Limb (tissue), 2 donors: ENCODE data around the gene EVPL.

Experiments
- DNase-seq, 2 donors: peaks; one replicate each; pipeline ENCODE4 v3.0.0-alpha.2; 2016; ENCODE audit errors: extremely low spot score in 2 of 2

Gene EVPL

DNA sequence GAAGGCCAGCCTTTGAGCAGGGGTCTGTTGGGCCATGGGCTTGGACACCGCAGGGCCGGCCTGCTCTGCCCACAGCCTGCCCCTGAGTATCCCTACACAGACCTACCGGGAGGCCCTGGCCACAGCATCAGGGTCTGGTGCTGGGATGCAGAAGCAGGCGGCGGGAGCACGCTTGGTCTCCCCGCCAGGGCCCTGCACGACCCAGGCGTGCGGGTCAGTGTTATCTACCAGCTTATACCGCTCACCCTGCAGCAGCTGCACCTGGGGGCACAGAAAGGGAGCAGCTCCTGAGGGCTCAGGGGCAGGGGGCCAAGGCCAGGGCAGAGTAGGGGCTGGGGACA is 8.8 kb downstream of the EVPL start:
- no peak for DNase-seq

DNA sequence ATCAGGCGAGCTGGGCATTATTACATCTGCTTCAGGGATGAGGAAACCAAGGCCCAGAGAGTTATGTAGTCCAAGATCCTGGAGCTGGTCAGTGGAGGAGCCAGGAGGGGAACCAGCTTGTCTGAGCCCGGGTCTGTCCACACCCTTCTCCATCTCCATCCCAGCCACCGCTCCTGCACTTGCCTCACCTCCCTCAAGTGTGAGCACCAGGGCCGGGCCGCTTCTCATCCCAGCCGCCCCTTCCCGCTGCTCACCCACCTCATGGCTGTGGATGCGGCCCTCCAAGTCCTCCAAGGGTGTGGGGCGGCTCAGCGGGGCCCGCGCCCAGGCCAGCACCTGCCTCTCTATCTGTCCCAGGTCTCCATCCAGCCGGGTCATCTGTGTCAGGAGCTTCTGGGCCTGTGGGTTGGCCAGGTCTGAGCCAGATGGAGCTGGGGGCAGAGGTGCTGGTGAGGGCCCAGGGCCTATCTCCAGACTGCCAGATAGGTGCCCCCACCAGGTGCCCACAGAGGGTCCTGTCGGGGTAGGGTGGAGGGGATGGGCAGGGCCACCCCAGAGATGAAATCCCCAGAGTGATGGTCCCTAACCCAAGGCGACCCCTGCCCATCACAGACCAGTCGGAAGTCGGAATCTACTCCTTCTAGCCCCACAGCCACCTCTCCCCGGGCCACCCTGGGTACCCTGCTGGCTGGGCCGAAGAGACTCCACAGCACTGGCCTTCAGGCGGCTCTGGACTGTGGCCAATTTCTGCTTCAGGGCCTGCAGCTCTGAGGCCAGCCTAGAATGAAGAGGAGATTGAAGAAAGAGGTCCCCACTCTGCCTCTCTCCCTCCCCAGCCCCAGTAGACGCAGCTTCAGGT is 9.4 kb downstream of the EVPL start:
- DNase-seq: no peak

DNA sequence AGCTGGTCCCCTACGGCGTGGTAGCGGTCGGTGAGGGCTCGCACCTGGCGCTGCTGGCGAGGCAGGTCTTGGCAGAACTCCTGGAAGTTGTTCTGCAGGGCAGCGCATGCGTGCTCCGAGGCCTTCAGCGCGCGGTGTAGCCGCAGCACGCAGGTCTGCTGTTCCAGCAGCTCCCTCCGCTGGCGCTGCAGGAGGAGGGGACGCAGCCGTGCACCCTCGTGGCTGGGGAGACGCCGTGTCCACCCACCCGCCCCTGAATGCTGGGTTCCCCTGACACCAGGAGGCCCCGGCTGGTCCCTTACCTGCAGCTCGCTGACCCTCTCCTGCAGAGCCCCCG is 12.2 kb downstream of the EVPL start:
- DNase-seq: no peak

DNA sequence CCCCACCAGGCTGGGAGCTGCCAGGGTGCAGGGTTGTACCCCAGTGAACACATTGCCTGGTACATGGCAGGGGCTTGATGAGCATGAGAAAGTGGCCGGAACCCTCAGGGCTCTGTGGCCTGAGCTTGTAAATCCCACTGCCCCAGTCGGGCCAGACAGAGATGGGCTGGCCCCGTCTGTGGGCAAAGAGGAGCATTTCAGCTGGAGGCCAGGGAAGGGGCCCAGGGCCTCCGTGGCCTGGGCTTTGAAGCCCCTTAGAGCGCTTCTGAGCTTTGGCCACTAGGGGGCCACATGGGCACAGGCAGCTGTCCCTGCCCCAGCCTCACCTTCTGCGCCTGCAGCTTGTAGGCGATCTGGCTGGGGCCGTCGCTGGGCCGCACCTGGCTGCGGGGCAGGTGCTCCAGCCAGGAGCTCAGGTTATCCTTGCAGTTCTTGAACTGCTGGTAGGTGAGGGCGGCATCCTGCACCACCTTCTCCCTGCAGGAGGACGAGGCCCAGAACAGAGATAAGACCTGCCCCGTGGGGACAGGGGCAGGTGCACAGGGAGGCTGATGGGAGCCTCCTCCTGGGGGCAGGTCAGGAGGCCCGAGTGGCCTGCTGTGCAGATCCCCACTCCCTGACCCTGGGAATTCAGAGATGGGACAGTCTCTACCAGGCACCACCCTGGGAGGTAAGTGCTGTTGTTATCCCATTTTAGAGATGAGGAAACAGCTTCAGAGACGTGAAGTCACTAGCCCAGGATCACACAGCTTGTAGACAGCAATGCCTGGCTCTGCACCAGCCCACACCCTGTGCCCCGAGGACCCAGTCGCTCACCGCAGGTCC is 12.8 kb downstream of the EVPL start:
- DNase-seq: peak; percentile 30 to 83

DNA sequence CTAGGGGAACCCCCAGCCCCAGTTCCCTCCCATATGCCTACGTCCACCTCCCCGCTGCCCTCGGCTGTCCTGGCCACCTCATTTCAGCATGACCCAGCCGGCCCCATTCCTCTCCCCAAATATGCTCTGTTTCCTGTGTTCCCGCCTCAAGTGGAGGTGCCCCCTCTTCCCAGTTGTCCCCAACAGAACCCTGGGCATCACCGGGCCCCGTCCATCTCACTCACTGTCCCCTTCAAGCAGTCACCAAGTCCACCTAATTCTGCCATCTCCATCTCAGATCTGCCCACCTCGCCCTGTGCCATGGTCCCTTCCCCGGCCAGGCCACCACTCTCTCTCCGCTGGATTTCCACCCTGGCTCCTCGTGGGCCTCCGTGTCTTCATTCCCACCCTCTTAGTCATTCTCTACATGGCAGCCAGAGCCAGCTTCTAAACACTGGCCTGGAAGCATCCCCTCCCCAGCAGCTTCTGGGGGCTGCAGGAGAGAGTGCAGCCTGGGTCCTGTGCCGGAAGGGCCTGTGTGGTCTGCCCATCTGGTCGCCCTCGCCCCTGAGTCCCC is 13.7 kb downstream of the EVPL start:
- no peak for DNase-seq

DNA sequence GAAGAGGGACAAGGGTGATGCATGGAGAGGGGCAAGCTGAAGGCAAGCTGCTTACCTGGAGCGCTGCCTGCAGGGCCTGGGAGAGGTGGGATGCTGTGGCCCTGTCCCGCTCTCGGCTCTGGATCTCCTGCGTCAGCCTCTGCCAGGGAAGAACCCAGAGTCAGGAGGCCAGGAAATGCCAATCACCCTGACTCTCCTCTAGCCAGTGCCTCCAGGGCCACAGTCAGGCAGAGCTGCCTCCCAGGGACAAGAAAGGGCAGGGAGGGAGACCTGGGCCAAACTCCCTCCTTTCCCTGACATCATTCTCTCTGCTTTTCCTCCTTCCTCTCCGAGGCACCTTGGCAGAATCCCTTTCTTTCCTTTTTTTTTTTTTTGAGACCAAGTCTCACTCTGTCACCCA is 15.2 kb downstream of the EVPL start:
- DNase-seq: no peak

DNA sequence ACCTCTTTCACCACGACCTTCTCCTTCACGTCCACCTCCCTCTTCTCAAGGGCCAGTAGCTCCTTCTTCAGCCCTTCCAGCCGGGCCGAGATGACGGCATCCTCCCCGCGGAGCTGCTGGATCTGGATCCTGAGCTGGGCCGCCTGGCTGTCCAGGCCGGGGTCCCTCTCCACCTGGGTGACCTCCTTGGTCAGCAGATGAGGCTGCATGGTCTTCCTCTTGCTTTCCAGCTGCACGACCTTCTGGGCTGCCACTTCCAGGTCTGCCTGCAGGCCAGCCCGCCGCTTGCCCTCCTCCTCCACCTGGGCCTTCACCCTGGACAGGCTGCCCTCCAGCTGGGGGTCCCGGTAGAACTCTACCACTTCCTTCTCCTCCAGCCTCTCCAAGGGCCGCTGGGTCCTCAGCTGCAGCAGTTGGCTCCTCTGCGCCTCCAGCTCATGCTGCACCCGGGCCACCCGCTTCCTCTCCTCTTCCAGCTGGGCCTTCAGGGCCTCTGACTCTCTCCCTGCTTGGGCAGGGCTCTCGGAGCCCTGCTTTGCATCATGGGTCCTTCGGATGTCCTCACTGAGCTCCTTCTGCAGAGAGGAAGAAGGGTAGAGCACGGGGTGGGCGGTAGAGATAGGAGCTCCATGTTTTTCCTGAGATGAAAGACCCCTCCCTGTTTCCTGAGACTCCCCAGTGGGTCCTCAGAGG is 17.0 kb downstream of the EVPL start:
- DNase-seq: no peak

DNA sequence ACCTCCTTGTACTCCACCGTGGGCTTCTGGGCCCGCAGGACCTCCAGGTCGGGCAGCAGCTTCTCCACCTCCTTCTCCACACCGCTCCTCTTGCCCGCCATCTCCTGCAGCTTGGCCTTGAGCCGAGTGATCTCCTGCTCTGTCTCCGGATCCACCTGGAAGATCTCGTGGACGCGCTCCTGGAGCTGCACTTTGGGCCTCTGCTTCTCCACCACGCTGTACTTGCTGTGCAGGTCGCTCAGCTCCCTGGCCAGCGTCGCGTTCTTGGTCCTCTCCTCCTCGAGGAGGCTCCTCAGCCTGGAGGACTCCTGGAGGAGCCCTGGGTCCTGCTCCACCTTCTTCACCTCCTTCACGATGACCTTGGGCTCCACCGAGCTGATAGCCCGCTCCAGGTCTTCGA is 17.7 kb downstream of the EVPL start:
- DNase-seq: no peak

DNA sequence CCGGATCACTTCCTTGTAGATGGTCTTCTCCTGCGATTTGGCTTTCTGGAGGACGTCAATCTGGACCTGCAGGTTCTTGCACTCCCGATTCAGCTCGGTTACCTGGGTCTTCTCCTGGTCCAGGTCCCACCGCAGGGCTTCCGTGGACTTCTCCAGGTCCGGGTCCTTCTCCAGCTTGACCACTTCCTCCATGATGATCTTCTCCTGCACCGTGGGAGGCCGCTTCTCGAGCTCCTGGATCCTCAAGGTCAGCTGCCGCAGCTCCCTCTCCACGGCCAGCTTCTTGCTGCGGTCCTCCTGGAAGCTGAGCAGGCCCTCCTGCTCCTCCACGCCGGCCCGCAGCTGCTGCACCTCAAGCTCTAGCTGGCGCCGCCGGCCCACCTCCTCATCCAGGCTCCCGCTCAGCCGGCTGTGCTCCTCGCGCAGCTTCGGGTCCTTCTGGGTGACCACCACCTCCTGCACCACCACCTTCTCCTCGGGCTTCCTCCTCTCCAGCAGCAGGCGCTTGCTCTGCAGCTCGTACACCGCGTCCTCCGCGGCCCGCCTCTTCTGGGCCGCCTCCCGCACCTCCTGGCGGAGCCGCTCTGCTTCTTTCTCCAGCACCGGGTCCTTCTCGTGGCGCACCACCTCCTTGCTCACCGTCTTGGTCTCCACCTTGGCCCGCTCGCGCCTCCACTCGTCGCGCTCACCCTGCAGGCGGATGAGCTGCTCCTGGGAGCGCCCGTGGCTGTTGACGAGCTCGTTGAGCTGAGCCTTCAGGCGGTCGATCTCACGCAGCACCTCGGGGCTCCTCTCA is 18.3 kb downstream of the EVPL start:
- no peak for DNase-seq

DNA sequence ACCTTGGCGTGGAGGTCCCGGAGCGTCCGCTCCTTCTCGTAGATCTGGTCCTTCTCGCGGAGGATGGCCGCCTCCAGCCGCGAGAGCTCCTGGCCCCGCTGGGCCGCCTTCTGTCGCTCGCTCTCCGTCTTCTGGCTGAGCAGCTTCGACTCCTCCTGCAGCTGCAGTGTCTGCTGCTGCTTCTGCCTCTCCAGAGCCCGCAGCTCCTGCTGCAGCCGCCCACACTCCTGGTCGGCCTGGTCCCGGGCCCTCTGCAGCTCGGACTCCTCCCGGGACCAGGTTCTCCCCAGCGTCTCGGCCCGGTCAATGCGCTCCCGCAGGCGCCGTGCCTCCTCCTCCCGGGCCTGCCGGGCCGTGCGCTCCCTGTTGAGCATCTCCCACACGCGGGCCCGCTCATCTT is 18.9 kb downstream of the EVPL start:
- no peak for DNase-seq

DNA sequence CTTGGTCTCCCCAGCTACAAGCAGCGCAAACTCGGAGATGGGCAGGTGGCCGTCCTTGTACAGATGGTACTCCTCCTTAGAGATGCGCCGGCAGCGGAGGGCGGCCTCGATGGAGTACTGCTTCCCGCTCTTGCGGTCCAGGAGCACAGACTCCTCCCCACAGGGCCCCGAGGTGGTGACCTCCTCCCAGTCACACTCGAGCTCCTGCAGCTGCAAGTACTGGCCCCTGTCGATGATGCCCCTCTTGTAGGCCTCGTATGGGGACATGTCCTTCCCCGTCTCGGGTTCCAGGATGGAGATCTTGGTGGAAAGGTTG is 19.3 kb downstream of the EVPL start:
- no peak for DNase-seq

DNA sequence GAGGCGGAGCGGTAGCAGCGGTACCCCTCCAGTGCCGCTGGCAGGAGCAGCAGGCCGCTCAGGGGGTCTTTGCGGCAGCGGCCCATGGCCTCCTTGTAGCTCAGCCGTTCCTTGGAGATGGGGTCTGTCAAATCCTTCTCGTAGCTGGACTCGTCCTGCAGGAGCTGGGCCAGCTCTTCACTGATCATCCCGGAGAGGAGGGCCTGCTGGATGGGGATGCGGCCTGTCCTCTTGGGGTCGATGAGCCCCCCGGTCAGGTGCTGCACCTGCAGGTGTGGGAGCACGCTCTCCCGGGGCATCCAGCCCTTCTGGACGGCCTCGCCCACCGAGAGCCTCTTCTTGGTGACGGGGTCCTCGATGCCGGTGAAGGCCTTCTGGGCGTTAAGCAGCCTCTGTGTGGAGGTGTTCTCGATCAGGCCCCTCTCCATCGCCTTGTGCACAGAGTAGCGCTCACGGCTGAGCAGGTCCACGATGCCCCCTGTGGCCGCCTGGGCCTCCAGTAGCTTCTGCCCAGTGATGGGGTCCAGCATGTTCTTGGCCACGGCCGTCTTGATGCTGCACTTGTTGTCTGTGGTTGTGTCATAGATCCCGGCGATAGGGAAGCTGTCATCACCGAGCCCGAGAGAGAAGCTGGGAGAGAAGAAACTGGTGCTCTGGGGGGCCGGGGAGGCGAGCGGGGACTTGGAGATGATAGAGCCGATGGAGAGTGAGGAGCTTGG is 19.8 kb downstream of the EVPL start:
- DNase-seq: no peak

DNA sequence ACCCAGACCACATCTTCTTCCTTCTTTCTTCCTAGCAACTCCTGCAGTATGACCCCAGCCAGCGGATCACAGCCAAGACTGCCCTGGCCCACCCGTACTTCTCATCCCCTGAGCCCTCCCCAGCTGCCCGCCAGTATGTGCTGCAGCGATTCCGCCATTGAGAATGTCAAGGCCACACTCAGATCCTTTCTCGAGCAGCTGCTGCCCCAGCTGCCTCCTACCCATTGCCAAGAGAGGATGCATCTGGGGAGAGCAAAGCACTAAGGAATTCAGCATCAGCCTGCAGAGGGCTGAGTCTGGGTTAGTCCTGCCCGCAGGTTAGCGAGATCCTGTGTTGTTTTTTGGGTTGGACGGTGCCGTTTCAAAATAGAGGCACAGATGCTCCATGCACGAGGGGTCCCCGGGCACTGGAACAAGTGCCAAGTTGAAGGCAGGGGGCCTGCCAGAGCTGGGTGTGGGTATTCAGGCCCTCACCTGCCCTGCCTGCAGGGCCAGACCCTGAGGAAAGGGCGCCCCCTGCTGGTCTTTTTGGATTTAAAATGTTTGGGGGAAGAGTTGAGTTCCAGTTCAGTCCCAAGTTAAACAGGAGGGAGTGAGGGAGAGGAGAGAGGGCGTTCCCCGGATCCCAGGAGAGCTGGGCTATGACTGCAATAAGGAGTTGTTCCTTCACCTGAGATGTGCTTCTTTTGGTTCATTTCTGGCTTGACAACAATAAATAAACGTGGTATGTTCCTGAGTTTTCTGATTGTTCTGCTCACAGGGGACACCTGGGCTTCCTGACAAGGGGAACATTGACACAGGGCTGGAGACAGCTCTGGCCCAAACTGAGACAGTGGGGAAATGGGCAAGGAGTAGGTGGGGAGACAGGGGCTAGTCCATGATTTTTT is 21.6 kb downstream of the EVPL start:
- DNase-seq: peak; percentile 80 to 85

DNA sequence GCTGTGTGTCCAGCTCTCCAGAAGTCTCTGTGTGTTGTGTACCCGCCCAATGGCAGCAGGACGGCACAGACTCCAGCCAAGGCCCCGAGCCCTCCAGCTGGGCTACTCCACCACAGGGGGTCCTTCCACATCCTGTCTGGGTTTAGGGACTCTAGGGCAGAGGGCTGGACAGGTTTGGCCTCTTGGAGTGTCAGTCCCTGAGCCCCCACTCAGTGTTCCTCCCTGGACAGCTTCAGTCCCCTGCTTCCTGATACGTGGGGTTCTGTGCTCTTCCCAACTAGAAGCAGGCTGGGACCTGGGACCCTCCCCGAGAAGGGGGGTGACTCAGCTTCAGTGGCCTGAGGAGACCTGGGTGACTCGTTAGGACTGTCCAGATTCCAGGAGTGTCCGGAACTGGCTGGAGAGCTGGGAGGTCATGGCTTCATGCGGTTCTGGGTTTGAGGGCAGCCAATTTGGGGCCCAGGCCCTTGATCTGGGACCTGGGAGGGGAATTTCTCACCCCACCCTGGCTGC is 22.3 kb downstream of the EVPL start:
- no peak for DNase-seq

DNA sequence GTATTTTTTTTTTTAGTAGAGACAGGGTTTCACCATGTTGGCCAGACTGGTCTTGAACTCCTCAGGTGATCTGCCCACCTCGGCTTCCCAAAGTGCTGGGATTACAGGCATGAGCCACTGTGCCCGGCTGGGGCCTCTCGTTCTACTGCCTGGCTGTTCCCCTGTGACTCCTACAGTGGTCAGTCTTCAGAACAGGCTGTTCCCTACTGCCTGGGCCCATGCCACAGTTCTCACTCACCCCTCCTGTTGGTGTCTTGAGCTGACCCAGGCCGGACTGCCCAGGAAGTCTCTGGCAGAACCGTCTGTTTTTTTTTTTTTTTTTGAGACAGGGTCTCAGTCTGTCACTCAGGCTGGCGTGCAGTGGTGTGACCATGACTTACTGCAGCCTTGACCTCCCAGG is 23.2 kb downstream of the EVPL start:
- no peak for DNase-seq

DNA sequence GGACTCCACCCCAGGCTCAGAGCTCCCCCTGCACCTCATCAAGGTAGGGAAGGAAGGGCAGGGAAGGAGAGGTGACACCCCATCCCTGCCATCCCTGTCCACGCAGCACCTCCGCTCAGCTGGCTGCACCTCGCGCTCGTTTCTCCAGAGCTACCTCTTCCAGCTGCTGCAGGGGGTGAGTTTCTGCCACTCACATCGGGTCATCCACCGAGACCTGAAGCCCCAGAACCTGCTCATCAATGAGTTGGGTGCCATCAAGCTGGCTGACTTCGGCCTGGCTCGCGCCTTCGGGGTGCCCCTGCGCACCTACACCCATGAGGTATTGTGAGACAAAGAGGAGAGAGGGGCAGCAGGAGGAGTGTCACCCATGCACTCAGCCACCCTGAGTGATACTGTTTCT is 25.0 kb downstream of the EVPL start:
- no peak for DNase-seq

DNA sequence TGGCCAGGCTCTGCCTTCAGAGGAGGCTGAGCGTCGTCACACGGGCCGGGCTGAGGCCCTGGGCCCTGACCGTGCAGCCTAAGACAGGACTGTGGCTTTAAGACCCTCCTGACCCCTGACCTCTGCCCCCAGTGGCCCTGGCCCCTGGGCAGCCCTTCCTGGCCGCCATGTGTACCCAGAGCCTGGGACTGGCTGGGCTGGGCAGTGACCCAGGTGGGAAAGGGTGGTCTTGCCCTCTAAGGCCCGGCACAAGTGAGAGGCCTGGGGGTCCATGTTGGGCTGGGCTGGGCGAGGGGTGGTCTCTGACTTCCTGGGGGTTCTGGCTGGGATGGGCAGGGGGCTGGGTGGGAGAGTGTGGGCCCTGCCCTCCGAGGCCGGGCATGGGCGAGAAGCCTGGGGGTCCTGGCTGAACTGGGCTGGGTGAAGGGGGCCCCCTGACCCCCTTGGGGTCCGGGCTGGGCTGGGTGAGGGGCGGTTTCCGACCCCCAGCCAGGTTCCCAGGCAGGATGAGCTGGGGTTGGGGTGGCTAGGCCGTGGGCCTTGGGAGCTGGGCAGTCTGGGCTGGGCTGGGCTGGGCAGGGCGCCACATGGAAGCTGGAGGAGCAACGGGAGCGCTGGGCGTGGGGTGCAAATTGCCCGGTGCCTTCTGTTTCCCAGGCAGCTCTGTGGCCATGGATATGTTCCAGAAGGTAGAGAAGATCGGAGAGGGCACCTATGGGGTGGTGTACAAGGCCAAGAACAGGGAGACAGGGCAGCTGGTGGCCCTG is 26.2 kb downstream of the EVPL start, which contains the start of gene CDK3:
CDK3 (plus strand) TSS at position 101 of the 767 bp plus-strand sequence; CDS start at position 672, 571 bp downstream.
- DNase-seq: no peak

DNA sequence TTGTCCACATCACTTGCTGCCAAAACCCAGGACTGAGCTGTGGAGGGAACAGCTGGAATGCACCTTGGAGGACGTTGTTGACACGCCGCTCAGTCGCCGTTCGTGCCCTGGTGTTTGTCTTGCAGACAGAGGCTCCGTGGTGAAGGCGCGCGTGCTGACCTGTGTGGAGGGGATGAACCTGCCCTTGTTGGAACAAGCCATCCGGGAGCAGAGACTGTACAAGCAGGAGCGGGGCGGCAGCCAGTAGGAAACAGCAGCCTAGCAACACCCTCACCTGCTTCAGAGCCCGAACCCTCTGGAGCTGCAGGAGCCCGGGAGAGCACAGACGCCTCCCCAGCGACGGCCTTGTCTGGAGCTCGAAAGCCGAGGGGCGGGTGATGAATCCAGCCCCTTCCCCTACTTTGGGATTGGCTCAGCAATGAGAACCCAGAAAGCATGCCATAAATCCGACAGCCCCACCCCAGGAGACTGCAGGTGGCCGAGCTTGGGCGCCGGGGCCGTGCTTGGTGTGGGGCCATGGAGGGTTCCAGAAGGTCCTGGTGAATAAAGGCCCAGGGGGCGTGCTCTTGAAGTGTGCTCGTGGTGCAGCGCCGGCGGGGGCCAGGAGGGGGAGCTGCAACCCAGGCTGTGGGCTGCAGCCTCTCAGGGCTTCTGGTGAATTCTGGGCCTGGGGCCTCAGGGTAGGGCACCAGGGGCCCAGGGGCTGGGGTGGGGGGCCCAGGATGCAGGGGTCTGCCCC is 26.9 kb downstream of the EVPL start:
- peak in 1 of 2 donors; percentile 71 for DNase-seq
